ENCODE results near the gene PER3.
A peak's percentile ranks its signal among the peaks of the same experiment; 100 is the strongest.
"Not testable (repeated sequence)": the region's sequence is repeated elsewhere in the genome, so short reads cannot be mapped to it uniquely, and the experiment has no call there.

The PER3 gene

GRCh38 chr1:7781923-7782495, 2.1 kb upstream of the PER3 start:
- no peak for TF ChIP-seq CTCF (IDR thresholded peaks at IDR 0.05; ENCODE audit: extremely low read depth, insufficient read depth, missing control alignments)
- in situ Hi-C loops (cut with MboI; ENCODE audit: low pct_unique_long_range_greater_than_20kb, low sequenced_read_pairs, unreplicated experiment) = no loop called here
- DNase-seq (ENCODE audit: low spot score) = no peak

GRCh38 chr1:7783178-7783711, 846 bp upstream of the PER3 start:
- TF ChIP-seq CTCF (IDR thresholded peaks at IDR 0.05; ENCODE audit: extremely low read depth, insufficient read depth, missing control alignments) = no peak
- in situ Hi-C loops (cut with MboI; ENCODE audit: low pct_unique_long_range_greater_than_20kb, low sequenced_read_pairs, unreplicated experiment) = no loop called here
- DNase-seq (ENCODE audit: low spot score) = peak; percentile 76

GRCh38 chr1:7784492-7785071, 491 bp downstream of the PER3 start:
- no peak for DNase-seq (ENCODE audit: low spot score)
- no peak for TF ChIP-seq CTCF (IDR thresholded peaks at IDR 0.05; ENCODE audit: extremely low read depth, insufficient read depth, missing control alignments)
- in situ Hi-C loops (cut with MboI; ENCODE audit: low pct_unique_long_range_greater_than_20kb, low sequenced_read_pairs, unreplicated experiment) = no loop called here

- TF ChIP-seq CTCF (IDR thresholded peaks at IDR 0.05; ENCODE audit: extremely low read depth, insufficient read depth, missing control alignments) = no peak
- in situ Hi-C loops (cut with MboI; ENCODE audit: low pct_unique_long_range_greater_than_20kb, low sequenced_read_pairs, unreplicated experiment) = no loop called here
- DNase-seq (ENCODE audit: low spot score) = no peak
Measured at GRCh38 chr1:7785108-7785507, 1.0 kb downstream of the PER3 start.

GRCh38 chr1:7786795-7787194, 2.7 kb downstream of the PER3 start:
- in situ Hi-C loops (cut with MboI; ENCODE audit: low pct_unique_long_range_greater_than_20kb, low sequenced_read_pairs, unreplicated experiment) = no loop called here
- DNase-seq (ENCODE audit: low spot score) = no peak
- no peak for TF ChIP-seq CTCF (IDR thresholded peaks at IDR 0.05; ENCODE audit: extremely low read depth, insufficient read depth, missing control alignments)

- in situ Hi-C loops (cut with MboI; ENCODE audit: low pct_unique_long_range_greater_than_20kb, low sequenced_read_pairs, unreplicated experiment) = no loop called here
Measured at GRCh38 chr1:7789828-7790227, 5.7 kb downstream of the PER3 start.

GRCh38 chr1:7791027-7791426, 6.9 kb downstream of the PER3 start:
- in situ Hi-C loops (cut with MboI; ENCODE audit: low pct_unique_long_range_greater_than_20kb, low sequenced_read_pairs, unreplicated experiment) = not testable (repeated sequence)

More at GRCh38 chr1:7789828-7790227, 5.7 kb downstream of the PER3 start:
- no peak for TF ChIP-seq CTCF (IDR thresholded peaks at IDR 0.05; ENCODE audit: extremely low read depth, insufficient read depth, missing control alignments)
- DNase-seq (ENCODE audit: low spot score) = no peak

More at GRCh38 chr1:7791027-7791426, 6.9 kb downstream of the PER3 start:
- DNase-seq (ENCODE audit: low spot score) = not testable (repeated sequence)

Data from GM13977 (cell line).